GM13976 (cell line): ENCODE measurements around the gene UROC1.

Experiments used
- DNase-seq: peaks from one replicate; pipeline ENCODE4 v3.0.0; 2012; ENCODE audit warnings: low spot score
- in situ Hi-C: fragments of 300-500 bp; cut with MboI; formaldehyde crosslinking; loops from one replicate; pipeline ENCODE4 v1.12.0; 2022; ENCODE audit warnings: low sequenced_read_pairs, mixed read lengths, inconsistent platforms; ENCODE audit not compliant: unreplicated experiment
- TF ChIP-seq, protein P1 (sequence below): IDR thresholded peaks from 2 replicates; pipeline ENCODE4 v1.5.1; 2012; ENCODE audit warnings: borderline replicate concordance, mild to moderate bottlenecking; ENCODE audit not compliant: insufficient read depth; ENCODE audit errors: extremely low read depth, missing control alignments, control extremely low read depth

UROC1 gene

DNA sequence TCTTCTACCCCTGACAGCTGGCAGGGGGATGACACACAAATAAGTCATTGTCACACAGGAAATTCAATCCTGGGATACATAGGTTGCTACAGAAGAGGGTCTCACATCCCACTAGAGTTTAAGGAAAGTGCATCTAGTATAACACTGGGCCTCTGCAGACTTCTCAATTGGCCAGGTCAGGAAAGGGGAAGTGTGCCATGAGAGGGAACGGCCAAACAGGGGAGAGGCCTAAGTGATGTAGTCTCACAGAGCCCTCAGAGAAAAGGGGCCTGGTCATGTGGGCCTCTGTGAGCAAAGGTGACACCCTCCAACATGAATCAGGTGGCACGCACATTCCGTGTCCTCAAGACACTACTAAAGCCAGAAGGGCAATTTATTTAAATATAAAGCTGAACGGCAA, 53.1 kb downstream of the UROC1 start:
- no peak for DNase-seq
- in situ Hi-C loops, result no loop called here
- TF ChIP-seq, protein P1, sequence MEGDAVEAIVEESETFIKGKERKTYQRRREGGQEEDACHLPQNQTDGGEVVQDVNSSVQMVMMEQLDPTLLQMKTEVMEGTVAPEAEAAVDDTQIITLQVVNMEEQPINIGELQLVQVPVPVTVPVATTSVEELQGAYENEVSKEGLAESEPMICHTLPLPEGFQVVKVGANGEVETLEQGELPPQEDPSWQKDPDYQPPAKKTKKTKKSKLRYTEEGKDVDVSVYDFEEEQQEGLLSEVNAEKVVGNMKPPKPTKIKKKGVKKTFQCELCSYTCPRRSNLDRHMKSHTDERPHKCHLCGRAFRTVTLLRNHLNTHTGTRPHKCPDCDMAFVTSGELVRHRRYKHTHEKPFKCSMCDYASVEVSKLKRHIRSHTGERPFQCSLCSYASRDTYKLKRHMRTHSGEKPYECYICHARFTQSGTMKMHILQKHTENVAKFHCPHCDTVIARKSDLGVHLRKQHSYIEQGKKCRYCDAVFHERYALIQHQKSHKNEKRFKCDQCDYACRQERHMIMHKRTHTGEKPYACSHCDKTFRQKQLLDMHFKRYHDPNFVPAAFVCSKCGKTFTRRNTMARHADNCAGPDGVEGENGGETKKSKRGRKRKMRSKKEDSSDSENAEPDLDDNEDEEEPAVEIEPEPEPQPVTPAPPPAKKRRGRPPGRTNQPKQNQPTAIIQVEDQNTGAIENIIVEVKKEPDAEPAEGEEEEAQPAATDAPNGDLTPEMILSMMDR, result no peak

DNA sequence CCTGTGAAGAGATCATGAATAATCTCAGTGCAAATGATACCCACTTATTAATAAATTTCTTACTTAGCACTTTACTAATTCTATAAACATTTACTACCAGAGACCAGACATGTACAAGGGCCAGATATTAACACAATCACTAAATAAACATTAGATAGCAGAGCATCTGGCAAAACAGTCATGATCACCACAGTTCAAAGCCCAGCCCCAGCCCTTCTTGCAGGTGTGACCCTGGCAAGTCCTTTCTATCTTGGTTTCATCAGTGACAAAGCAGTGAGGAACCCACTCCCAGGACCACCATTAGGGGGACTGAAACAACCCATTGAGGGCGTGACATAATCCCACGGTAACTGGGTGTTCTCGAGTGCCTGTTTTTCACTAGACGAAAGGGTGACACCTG, 53.5 kb downstream of the UROC1 start:
- DNase-seq, result no peak
- in situ Hi-C loops, result no loop called here
- TF ChIP-seq, protein P1, result no peak

DNA sequence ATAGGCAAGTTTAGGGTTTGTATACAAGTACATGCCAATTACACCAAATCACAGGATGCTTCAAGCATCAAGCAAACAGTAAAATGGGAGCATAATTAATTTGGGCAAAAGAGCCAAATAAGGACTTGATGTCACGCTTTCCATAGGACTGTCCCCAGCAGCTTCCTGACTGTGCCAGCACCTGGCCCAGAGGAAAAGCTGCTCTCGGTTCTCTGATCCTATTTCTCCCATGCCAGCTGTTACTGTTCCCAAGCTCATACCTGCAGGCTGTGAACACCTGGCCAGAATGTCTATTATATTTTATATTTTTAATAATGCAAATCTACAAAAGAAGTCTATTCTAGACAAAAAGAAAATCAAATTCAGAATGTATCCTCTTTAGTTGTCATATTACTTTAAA, 54.1 kb downstream of the UROC1 start:
- DNase-seq, result no peak
- TF ChIP-seq, protein P1, result no peak
- in situ Hi-C loops, result no loop called here

DNA sequence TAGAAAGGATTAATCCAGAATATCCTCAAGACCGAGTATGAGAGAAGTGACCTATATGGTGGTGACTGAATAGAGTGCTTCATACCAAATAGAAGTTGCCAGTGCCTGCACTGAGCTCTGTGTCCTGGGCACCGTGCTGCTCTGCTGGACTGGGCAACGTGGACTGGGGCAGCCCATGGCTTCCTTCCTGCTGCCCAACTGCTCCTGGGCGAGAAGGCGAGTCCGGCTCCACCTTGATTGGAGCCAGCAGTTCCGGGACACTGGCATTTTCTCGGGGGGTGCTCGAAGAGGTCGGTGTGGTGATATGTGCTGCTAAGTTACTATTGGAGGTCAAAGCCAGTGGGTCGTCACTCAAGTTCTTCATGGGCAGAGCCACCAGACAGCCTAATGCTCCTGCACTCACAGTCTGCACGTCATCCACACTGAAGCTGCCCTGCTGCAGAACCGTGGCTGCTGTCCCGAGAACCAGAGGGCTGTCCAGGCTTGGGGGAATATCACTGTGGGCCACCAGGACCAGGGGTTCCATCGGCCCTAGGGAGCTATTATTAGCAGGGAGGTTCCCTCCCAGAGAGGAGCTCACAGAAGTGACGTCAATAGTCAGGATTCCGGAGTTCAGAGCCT, 56.0 kb downstream of the UROC1 start:
- DNase-seq, result no peak
- TF ChIP-seq, protein P1, result no peak
- in situ Hi-C loops, result no loop called here

DNA sequence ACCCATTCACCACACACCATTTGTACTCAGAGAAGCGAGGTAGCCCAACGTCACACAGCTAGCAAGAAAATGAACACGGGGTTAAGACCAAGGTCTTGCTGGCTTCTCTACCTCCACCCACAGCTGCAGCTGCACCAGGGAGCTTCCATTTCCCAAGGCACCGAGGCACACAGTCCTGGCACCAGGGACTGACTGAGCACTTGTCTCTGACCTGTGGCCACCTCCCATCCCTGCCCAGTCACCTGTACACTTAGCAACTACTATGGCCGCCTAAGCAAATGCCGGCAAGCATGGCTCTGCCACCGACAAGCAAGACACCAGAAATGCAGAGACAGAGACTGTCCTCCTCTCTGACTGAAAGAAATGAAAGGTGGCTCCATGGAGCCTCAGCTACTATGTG, 57.2 kb downstream of the UROC1 start:
- DNase-seq, result no peak
- in situ Hi-C loops, result no loop called here
- TF ChIP-seq, protein P1, result no peak

DNA sequence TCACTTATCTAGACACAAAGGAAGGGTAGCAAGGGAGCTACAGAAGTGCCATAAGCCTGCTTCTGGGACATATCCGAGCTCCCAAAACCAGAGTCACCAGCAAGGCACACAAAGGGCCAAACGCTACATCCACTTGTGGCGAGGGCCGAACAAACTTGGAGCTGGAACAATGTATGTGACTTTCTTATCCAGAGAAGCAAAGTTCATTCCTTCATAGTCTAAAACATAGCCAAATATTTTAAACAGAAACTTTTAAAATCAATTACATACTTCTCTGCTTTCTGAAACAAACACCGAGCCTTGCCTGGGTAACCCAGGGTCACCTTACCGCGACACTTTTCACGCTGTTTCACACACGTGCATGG, 57.8 kb downstream of the UROC1 start:
- DNase-seq, result no peak
- TF ChIP-seq, protein P1, result no peak
- in situ Hi-C loops, result no loop called here
